HG02571 (cell line): ENCODE data around the gene IL25.
"Not testable (repeated sequence)": the region's sequence is repeated elsewhere in the genome, so short reads cannot be mapped to it uniquely, and the experiment has no call there.

Experiments
- ATAC-seq: cut with Tn5 transposase; IDR thresholded peaks from one replicate; pipeline ENCODE4 v1.9.1; 2021; ENCODE audit warnings: mild to moderate bottlenecking, moderate library complexity; ENCODE audit not compliant: unreplicated experiment

IL25 gene

DNA sequence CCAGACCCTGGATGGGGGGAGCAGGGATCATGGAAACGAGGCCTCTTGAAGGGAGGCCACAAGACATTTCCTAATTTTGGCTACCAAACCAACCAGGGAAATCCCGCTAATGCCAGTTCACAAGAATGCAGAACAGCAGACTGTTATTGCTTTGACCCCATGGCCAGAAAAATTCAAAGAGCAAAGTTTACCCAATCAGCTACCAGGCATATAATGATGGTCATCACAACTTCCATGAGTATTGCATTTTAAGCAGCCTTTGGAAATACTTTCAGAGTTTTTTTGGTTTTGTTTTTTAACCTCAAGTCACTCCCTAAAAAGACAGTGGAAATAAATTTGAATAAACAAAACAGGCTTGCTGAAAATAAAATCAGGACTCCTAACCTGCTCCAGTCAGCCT lies at the start of gene IL25:
TSS of gene IL25 (plus strand) at position 301 of the 400 bp plus-strand sequence.
- no peak for ATAC-seq

DNA sequence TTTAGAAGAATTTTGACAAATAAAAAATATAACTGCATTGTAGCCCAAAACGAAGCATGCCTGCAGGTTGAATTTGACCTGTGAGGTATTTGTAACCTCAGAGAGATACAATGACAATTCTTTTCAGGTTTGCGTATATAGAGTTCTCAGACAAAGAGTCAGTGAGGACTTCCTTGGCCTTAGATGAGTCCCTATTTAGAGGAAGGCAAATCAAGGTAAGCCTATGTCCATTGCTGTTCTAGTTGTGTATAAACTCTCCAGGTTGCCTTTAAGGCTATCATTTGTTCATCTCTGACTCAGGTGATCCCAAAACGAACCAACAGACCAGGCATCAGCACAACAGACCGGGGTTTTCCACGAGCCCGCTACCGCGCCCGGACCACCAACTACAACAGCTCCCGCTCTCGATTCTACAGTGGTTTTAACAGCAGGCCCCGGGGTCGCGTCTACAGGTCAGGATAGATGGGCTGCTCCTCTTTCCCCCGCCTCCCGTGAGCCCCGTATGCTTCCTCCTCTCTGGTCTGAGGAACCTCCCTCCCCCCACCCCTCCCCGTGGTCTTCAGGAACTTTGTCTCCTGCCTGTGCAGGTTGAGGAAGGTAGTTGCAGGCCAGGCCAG lies 48.7 kb upstream of the IL25 start:
- ATAC-seq: no peak

DNA sequence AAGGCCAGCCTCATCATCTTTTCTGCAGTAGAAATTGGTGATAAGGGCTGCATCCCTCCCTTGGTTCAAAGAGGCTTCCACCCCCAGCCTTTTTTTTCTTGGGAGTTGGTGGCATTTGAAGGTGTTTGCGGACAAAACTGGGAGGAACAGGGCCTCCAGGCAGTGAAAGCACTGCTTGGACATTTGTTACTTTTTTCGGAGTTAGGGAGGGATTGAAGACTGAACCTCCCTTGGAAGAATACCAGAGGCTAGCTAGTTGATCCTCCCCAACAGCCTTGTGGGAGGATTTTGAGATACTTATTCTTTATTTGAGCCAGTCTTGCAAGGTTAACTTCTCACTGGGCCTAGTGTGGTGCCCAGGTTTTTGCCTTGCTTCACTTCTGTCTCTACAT lies 48.2 kb upstream of the IL25 start:
- no peak for ATAC-seq

GRCh38 chr14:23324993-23325392 lies 47.6 kb upstream of the IL25 start:
- ATAC-seq: no peak

- not testable (repeated sequence) for ATAC-seq
Measured at GRCh38 chr14:23325746-23326145, 46.9 kb upstream of the IL25 start.

DNA sequence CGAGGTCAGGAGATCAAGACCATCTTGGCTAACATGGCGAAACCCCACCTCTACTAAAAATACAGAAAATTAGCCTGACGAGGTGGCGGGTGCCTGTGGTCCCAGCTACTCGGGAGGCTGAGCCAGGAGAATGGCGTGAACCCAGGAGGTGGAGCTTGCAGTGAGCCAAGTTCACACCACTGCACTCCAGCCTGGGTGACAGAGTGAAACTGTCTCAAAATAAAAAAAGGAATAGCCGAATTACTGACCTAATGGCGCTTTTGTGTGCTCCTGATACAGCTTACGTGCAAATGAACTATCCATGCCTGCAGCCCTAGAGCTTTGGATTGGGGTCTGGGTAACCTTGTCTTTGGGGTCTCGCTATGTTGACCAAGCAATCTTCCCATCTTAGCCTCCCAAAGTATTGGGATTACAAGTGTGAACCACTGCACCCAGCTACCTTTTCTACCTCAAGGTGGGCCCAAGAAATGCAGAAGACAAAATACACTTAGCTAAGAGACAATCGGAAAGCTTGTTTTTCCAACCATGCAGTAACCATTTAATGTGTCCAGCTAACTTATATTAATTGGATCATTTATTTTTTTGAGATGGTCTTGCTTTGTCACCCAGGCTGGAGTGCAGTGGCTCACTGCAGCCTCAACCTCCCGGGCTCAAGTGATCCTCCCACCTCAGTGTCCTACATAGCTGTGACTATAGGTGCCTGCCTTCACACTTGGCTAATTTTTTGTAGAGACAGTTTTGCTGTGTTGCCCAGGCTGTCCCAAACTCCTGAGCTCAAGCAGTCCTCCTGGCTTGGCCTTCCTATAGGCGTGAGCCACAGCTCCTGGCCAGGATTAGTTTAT lies 45.9 kb upstream of the IL25 start:
- ATAC-seq: no peak

- ATAC-seq: no peak
Measured at GRCh38 chr14:23327947-23328744, 44.5 kb upstream of the IL25 start.

GRCh38 chr14:23335623-23336022 lies 37.0 kb upstream of the IL25 start:
- no peak for ATAC-seq

GRCh38 chr14:23339506-23340268 lies 32.9 kb upstream of the IL25 start:
- ATAC-seq: no peak

GRCh38 chr14:23344481-23344880 lies 28.1 kb upstream of the IL25 start:
- no peak for ATAC-seq

- ATAC-seq: no peak
Measured at GRCh38 chr14:23345987-23346692, 26.5 kb upstream of the IL25 start.

- no peak for ATAC-seq
Measured at GRCh38 chr14:23346693-23347405, 25.8 kb upstream of the IL25 start.

GRCh38 chr14:23347406-23348296 lies 25.0 kb upstream of the IL25 start:
- no peak for ATAC-seq

DNA sequence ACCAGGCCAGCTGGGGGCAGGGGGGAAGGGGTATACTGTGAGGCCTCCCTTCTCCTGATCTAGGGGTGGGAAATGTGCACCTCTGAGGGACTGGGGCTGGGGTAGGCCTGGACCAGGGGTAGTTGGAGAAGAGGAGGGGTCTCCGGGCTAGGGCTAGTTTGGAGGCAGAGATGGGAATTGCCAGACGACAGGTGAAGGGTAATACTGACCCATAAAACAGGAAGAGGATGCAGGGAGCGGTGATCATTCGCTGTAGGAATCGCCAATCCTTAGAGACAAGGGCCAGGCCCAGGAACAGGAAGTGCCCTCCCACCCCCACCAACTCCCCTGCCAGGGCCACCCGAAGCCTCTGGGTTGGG lies 24.3 kb upstream of the IL25 start:
- no peak for ATAC-seq

DNA sequence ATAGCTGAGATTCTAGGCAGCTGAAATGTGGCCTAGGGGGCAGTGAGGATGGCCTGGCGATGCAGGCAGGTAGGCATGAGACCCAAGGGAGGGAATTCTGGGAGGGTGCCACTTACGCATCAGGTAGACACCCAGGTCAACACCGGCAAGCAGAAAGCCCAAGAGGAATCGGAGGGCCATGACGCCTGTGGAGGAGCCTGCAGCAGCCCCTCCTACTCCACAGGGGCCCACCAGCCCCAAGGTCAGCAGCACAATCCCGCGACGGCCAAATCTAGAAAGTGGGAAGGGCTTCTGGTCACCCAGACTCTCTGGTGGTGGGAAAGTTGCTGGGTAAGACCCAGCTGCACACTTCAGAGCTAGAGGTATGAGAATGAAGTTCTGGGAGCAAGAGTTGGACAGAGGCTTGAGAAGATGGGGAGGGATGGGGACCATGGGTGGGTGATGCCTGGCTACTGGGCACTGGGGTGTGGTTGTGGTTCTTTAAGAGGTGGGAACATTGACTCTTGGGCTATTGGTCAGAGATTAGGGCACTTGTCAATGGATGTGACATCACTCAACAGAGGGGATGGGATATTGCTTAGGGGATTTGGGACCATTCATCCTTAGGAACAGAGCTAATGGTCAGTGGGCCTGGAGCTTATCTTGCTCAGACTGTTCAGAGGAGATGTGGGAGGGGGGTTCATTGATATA lies 23.3 kb upstream of the IL25 start:
- no peak for ATAC-seq

GRCh38 chr14:23351681-23352505 lies 20.7 kb upstream of the IL25 start:
- ATAC-seq: no peak
